ENCODE measurements around the gene MYG1. TPM values are rescaled to one million over a fixed set of nuclear protein-coding genes. Genes with fewer than 3 reads are reported as not detected.
"Not testable (repeated sequence)": the region's sequence is repeated elsewhere in the genome, so short reads cannot be mapped to it uniquely, and the experiment has no call there.

The MYG1 gene
- total RNA-seq, 1 experiment from 2014 or later, result 32.4 TPM

GRCh38 chr12:53295070-53295890, 4.2 kb upstream of the MYG1 start, which contains the start of gene PFDN5:
Gene PFDN5, plus strand, starts transcription at chr12:53295542. Its CDS starts 26 bp downstream, at chr12:53295568.
- peaks cover 4% of the 10 kb centered on the region for H3K4me1 Mint-ChIP-seq (ENCODE audit: low read depth, unreplicated experiment)
- peak within 1 kb of the TSS; percentile 66 for H3K27ac Mint-ChIP-seq (ENCODE audit: unreplicated experiment)
- no peaks in the 10 kb centered on the region for H3K9me3 Mint-ChIP-seq (ENCODE audit: low read depth, unreplicated experiment)
- no peaks in the 10 kb centered on the region for H3K27me3 Mint-ChIP-seq (ENCODE audit: unreplicated experiment)
- no TSS peak for BruUV-seq (replicated peaks)
- peak within 1 kb of the TSS; percentile 90 for H3K4me3 Mint-ChIP-seq (ENCODE audit: low read depth, unreplicated experiment)
- CTCF ChIA-PET, result interaction anchor here (0.5 to 1.3 kb wide), 9 partner anchors 12 to 531 kb away, joined by 3 to 7 read pairs (median 3); partner anchors contain the start of gene AAAS
- DNase-seq, result peak; percentile 84
- peaks cover 48% of the 10 kb centered on the region for H3K36me3 Mint-ChIP-seq (ENCODE audit: insufficient read depth, unreplicated experiment)
- intact Hi-C loops (cut with micrococcal nuclease; ENCODE audit: unreplicated experiment), result no loop called here
- TF ChIP-seq CTCF (IDR thresholded peaks at IDR 0.05; ENCODE audit: unreplicated experiment), result no peak

DNA sequence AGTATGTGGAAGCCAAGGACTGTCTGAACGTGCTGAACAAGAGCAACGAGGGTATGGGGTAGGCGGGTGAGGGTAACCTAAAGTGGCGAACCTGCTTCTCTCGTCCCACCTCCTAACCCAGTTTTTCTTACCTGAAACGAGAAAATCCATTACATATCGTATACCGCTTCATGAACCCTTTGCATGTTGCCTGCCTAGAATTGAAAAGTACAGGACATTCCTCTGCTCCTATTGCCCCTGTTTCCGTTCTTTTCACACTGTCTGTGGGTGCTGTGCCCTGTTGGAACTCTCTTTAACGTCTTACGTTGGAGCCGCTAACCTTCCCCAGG, 3.6 kb upstream of the MYG1 start:
- no peak for TF ChIP-seq CTCF (IDR thresholded peaks at IDR 0.05; ENCODE audit: unreplicated experiment)
- DNase-seq, result no peak
- no TSS peak for BruUV-seq (replicated peaks)
- Mint-ChIP-seq H3K4me1 (ENCODE audit: low read depth, unreplicated experiment) (peaks cover 10% of the 10 kb centered on the region), H3K27ac (ENCODE audit: unreplicated experiment) (peak overlapping the region; percentile 66), H3K9me3 (ENCODE audit: low read depth, unreplicated experiment) (no peaks in the 10 kb centered on the region), H3K27me3 (ENCODE audit: unreplicated experiment) (no peaks in the 10 kb centered on the region), H3K4me3 (ENCODE audit: low read depth, unreplicated experiment) (peak overlapping the region; percentile 90), H3K36me3 (ENCODE audit: insufficient read depth, unreplicated experiment) (peaks cover 54% of the 10 kb centered on the region)
- intact Hi-C loops (cut with micrococcal nuclease; ENCODE audit: unreplicated experiment), result no loop called here
- CTCF ChIA-PET, result interaction anchor here (0.5 to 1.3 kb wide), 8 partner anchors 13 to 230 kb away, joined by 3 to 7 read pairs (median 4); partner anchors contain the start of gene AAAS

DNA sequence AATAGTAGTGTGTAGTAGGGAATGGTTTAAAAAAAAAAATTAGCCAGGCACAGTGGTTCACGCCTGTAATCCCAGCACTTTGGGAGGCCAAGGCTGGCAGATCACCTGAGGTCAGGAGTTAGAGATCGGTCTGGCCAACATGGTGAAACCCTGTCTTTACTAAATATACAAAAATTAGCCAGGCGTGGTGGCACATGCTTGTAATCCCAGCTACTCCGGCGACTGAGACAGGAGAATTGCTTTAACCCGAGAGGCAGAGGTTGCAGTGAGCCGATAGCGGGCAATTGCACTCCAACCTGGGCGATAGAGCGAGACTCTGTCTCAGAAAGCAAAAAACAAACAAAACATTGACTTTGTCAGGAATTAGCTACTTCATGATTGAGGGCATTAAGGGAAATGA, 2.4 kb upstream of the MYG1 start:
- intact Hi-C loops (cut with micrococcal nuclease; ENCODE audit: unreplicated experiment); H3K27ac Mint-ChIP-seq (ENCODE audit: unreplicated experiment): not testable (repeated sequence)
- BruUV-seq (replicated peaks), result TSS peak; percentile 59

GRCh38 chr12:53298164-53298563, 1.3 kb upstream of the MYG1 start:
- Mint-ChIP-seq H3K4me1 (ENCODE audit: low read depth, unreplicated experiment) (peaks cover 29% of the 10 kb centered on the region), H3K36me3 (ENCODE audit: insufficient read depth, unreplicated experiment) (peaks cover 65% of the 10 kb centered on the region), H3K27me3 (ENCODE audit: unreplicated experiment) (no peaks in the 10 kb centered on the region), H3K4me3 (ENCODE audit: low read depth, unreplicated experiment) (no peak overlapping the region), H3K9me3 (ENCODE audit: low read depth, unreplicated experiment) (no peaks in the 10 kb centered on the region), H3K27ac (ENCODE audit: unreplicated experiment) (no peak overlapping the region)
- CTCF ChIA-PET, result no interaction called here
- intact Hi-C loops (cut with micrococcal nuclease; ENCODE audit: unreplicated experiment), result no loop called here
- no peak for DNase-seq
- BruUV-seq (replicated peaks), result no TSS peak
- no peak for TF ChIP-seq CTCF (IDR thresholded peaks at IDR 0.05; ENCODE audit: unreplicated experiment)

More for the DNA sequence above, 2.4 kb upstream of the MYG1 start:
- DNase-seq; CTCF ChIA-PET; H3K9me3 Mint-ChIP-seq (ENCODE audit: low read depth, unreplicated experiment); H3K27me3 Mint-ChIP-seq (ENCODE audit: unreplicated experiment); H3K4me3 Mint-ChIP-seq (ENCODE audit: low read depth, unreplicated experiment): not testable (repeated sequence)
- Mint-ChIP-seq H3K36me3 (ENCODE audit: insufficient read depth, unreplicated experiment) (peaks cover 58% of the 10 kb centered on the region), H3K4me1 (ENCODE audit: low read depth, unreplicated experiment) (peaks cover 20% of the 10 kb centered on the region)

DNA sequence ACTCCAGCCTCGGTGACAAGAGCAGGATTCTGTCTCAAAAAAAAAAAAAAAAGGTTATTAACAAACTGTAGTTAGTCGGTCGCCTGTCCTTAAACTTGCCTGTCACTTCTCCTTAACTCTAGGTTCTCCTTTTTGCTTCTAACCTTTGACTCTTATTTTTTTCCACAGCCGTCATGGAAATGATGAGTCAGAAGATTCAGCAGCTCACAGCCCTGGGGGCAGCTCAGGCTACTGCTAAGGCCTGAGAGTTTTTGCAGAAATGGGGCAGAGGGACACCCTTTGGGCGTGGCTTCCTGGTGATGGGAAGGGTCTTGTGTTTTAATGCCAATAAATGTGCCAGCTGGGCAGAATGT, 418 bp upstream of the MYG1 start:
- no peak for TF ChIP-seq CTCF (IDR thresholded peaks at IDR 0.05; ENCODE audit: unreplicated experiment)
- Mint-ChIP-seq H3K4me1 (ENCODE audit: low read depth, unreplicated experiment) (peaks cover 29% of the 10 kb centered on the region), H3K27me3 (ENCODE audit: unreplicated experiment) (no peaks in the 10 kb centered on the region), H3K9me3 (ENCODE audit: low read depth, unreplicated experiment) (no peaks in the 10 kb centered on the region), H3K27ac (ENCODE audit: unreplicated experiment) (peak overlapping the region; percentile 83), H3K36me3 (ENCODE audit: insufficient read depth, unreplicated experiment) (peaks cover 59% of the 10 kb centered on the region), H3K4me3 (ENCODE audit: low read depth, unreplicated experiment) (peak overlapping the region; percentile 79)
- BruUV-seq (replicated peaks), result no TSS peak
- CTCF ChIA-PET, result interaction anchor here (0.5 to 1.6 kb wide), 4 partner anchors 12 to 124 kb away, joined by 3 to 6 read pairs (median 5); partner anchors contain the start of gene AAAS
- peak; percentile 6 for DNase-seq
- intact Hi-C loops (cut with micrococcal nuclease; ENCODE audit: unreplicated experiment), result no loop called here

Measured in Calu3 (cell line).